BJ (cell line): ENCODE measurements around the gene ZBP1. TPM values are rescaled to one million over a fixed set of nuclear protein-coding genes. Genes with fewer than 3 reads are reported as not detected.

Experiments used
- CTCF ChIA-PET: fragments of 350-600 bp; formaldehyde crosslinking; extraction: SDS; loops from one replicate; lab custom pipeline; 2021; ENCODE audit warnings: antibody characterized with exemption, inconsistent platforms; lab: Yijun Ruan, JAX
- POLR2A ChIA-PET: fragments of 300-600 bp; sonication (Branson Sonifier 250); formaldehyde crosslinking; extraction: SDS; loops from one replicate; lab custom pipeline; 2021; ENCODE audit warnings: antibody characterized with exemption; lab: Charles Lee
- DNase-seq: peaks from one replicate; pipeline ENCODE4 v3.0.0-alpha.2; 2011; ENCODE audit warnings: low read depth
- H3K27me3 ChIP-seq: 2 replicates; pipeline ENCODE4 v1.6.0; 2011; ENCODE audit warnings: low read length; ENCODE audit not compliant: control insufficient read depth, insufficient read depth
- H3K36me3 ChIP-seq: 2 replicates; pipeline ENCODE4 v1.5.1; 2011; ENCODE audit warnings: low read length; ENCODE audit not compliant: control insufficient read depth, insufficient read depth
- H3K4me3 ChIP-seq: 2 replicates; pipeline ENCODE4 v1.5.1; 2011; ENCODE audit warnings: low read depth, mild to moderate bottlenecking, control low read depth, low read length
- CTCF ChIP-seq: IDR thresholded peaks from 2 replicates; pipeline ENCODE4 v1.5.1; 2011; ENCODE audit warnings: low read depth, mild to moderate bottlenecking, control low read depth, inconsistent platforms, low read length, moderate library complexity; ENCODE audit not compliant: insufficient read depth
- polyA plus RNA-seq: library from polyadenylated mRNA; depleted of rRNA; stranded (reverse); fragments of >200 nt; gene quantifications from 2 replicates; pipeline ENCODE4 v1.2.3, GENCODE V29; 2011

ZBP1 gene
- polyA plus RNA-seq, 1 experiment = not detected

- POLR2A ChIA-PET = no interaction called here
- Histone ChIP-seq H3K4me3 (no peak overlapping the region), H3K36me3 (no peaks in the 10 kb centered on the region), H3K27me3 (peaks cover 15% of the 10 kb centered on the region)
- no peak for DNase-seq
- CTCF ChIA-PET = interaction anchor here (0.6 to 2.0 kb wide), 10 partner anchors 9 to 627 kb away, joined by 3 to 7 read pairs (median 4); no protein-coding TSS in a partner anchor
- no peak for TF ChIP-seq CTCF
These were observed 36.7 kb downstream of the ZBP1 start for GRCh38 chr20:57583289-57584257.

- CTCF ChIA-PET = interaction anchor here (0.8 to 2.0 kb wide), 11 partner anchors 8 to 176 kb away, joined by 3 to 4 read pairs (median 3); no protein-coding TSS in a partner anchor
- Histone ChIP-seq H3K36me3 (no peaks in the 10 kb centered on the region), H3K4me3 (no peak overlapping the region), H3K27me3 (peaks cover 19% of the 10 kb centered on the region)
- POLR2A ChIA-PET = interaction anchor here (0.7 kb wide), 1 partner anchor 965 kb away, joined by 3 read pairs; no protein-coding TSS in a partner anchor
- DNase-seq = no peak
- TF ChIP-seq CTCF = peak; percentile 48
These were observed 37.6 kb downstream of the ZBP1 start for GRCh38 chr20:57582432-57583288.

- CTCF ChIA-PET = interaction anchor here (0.8 to 2.0 kb wide), 9 partner anchors 8 to 73 kb away, joined by 3 to 4 read pairs (median 4); no protein-coding TSS in a partner anchor
- no peak overlapping the region for H3K4me3 ChIP-seq
- DNase-seq = no peak
- no peaks in the 10 kb centered on the region for H3K36me3 ChIP-seq
- peaks cover 20% of the 10 kb centered on the region for H3K27me3 ChIP-seq
- POLR2A ChIA-PET = interaction anchor here (0.7 kb wide), 1 partner anchor 965 kb away, joined by 3 read pairs; no protein-coding TSS in a partner anchor
- no peak for TF ChIP-seq CTCF
These were observed 38.2 kb downstream of the ZBP1 start for GRCh38 chr20:57582029-57582378.

GRCh38 chr20:57581202-57582028 is 38.8 kb downstream of the ZBP1 start:
- CTCF ChIA-PET = interaction anchor here (1.2 to 2.0 kb wide), 6 partner anchors 7 to 72 kb away, joined by 3 to 5 read pairs (median 4); no protein-coding TSS in a partner anchor

More at GRCh38 chr20:57581202-57582028, 38.8 kb downstream of the ZBP1 start:
- no peak for TF ChIP-seq CTCF
- Histone ChIP-seq H3K36me3 (no peaks in the 10 kb centered on the region), H3K27me3 (peaks cover 23% of the 10 kb centered on the region), H3K4me3 (no peak overlapping the region)
- POLR2A ChIA-PET = no interaction called here
- DNase-seq = no peak
